Neuron (in vitro differentiated cells): ENCODE data around the gene HPSE2.
"Not testable (repeated sequence)": the region's sequence is repeated elsewhere in the genome, so short reads cannot be mapped to it uniquely, and the experiment has no call there.

ENCODE experiments used
- H2AFZ ChIP-seq: one replicate; pipeline ENCODE4 v1.6.1; 2013; ENCODE audit warnings: low read depth, mild to moderate bottlenecking, inconsistent platforms, low read length, moderate library complexity
- H3K27me3 ChIP-seq: one replicate; pipeline ENCODE4 v1.6.1; 2013; ENCODE audit warnings: low read length; ENCODE audit not compliant: insufficient read depth
- H3K36me3 ChIP-seq: one replicate; pipeline ENCODE4 v1.6.1; 2013; ENCODE audit warnings: low read length; ENCODE audit not compliant: insufficient read depth
- H3K4me1 ChIP-seq: one replicate; pipeline ENCODE4 v1.6.1; 2013; ENCODE audit warnings: low read length; ENCODE audit not compliant: insufficient read depth
- H3K4me3 ChIP-seq: 2 replicates; pipeline ENCODE4 v1.5.1; 2013; ENCODE audit warnings: mild to moderate bottlenecking, low read length, moderate library complexity
- H3K9me3 ChIP-seq: one replicate; pipeline ENCODE4 v1.6.1; 2013; ENCODE audit warnings: low read length

HPSE2 gene

GRCh38 chr10:98556061-98556460 lies 679.6 kb downstream of the HPSE2 start:
- Histone ChIP-seq H3K4me3 (no peak overlapping the region), H3K27me3 (peaks cover 2% of the 10 kb centered on the region), H2AFZ (no peak overlapping the region), H3K4me1 (no peaks in the 10 kb centered on the region), H3K9me3 (no peaks in the 10 kb centered on the region), H3K36me3 (no peaks in the 10 kb centered on the region)

GRCh38 chr10:98555021-98555619 lies 680.5 kb downstream of the HPSE2 start:
- no peaks in the 10 kb centered on the region for H3K9me3 ChIP-seq
- H3K4me1 ChIP-seq = no peaks in the 10 kb centered on the region
- H3K4me3 ChIP-seq = no peak overlapping the region
- peaks cover 2% of the 10 kb centered on the region for H3K27me3 ChIP-seq
- no peaks in the 10 kb centered on the region for H3K36me3 ChIP-seq
- H2AFZ ChIP-seq = no peak overlapping the region

- H3K9me3 ChIP-seq, H3K4me1 ChIP-seq, H3K27me3 ChIP-seq, H2AFZ ChIP-seq, H3K4me3 ChIP-seq, H3K36me3 ChIP-seq: not testable (repeated sequence)
Measured at GRCh38 chr10:98541561-98541960, 694.1 kb downstream of the HPSE2 start.

GRCh38 chr10:98539578-98539977 lies 696.1 kb downstream of the HPSE2 start:
- H3K36me3 ChIP-seq = no peaks in the 10 kb centered on the region
- no peak overlapping the region for H3K4me3 ChIP-seq
- H3K9me3 ChIP-seq = no peaks in the 10 kb centered on the region
- no peaks in the 10 kb centered on the region for H3K27me3 ChIP-seq
- H2AFZ ChIP-seq = no peak overlapping the region
- H3K4me1 ChIP-seq = no peaks in the 10 kb centered on the region

GRCh38 chr10:98538472-98538871 lies 697.2 kb downstream of the HPSE2 start:
- Histone ChIP-seq H3K9me3 (no peaks in the 10 kb centered on the region), H2AFZ (no peak overlapping the region), H3K36me3 (no peaks in the 10 kb centered on the region), H3K4me3 (no peak overlapping the region), H3K4me1 (no peaks in the 10 kb centered on the region), H3K27me3 (no peaks in the 10 kb centered on the region)

- Histone ChIP-seq H3K27me3 (no peaks in the 10 kb centered on the region), H3K9me3 (no peaks in the 10 kb centered on the region), H3K4me1 (no peaks in the 10 kb centered on the region), H2AFZ (no peak overlapping the region), H3K4me3 (no peak overlapping the region), H3K36me3 (no peaks in the 10 kb centered on the region)
Measured at GRCh38 chr10:98536551-98536950, 699.1 kb downstream of the HPSE2 start.

GRCh38 chr10:98533746-98534445 lies 701.8 kb downstream of the HPSE2 start:
- H2AFZ ChIP-seq = no peak overlapping the region
- no peaks in the 10 kb centered on the region for H3K4me1 ChIP-seq

GRCh38 chr10:98533241-98533640 lies 702.4 kb downstream of the HPSE2 start:
- no peak overlapping the region for H3K4me3 ChIP-seq
- H3K9me3 ChIP-seq = no peaks in the 10 kb centered on the region
- H2AFZ ChIP-seq = no peak overlapping the region
- H3K27me3 ChIP-seq = peaks cover 3% of the 10 kb centered on the region
- H3K36me3 ChIP-seq = no peaks in the 10 kb centered on the region
- no peaks in the 10 kb centered on the region for H3K4me1 ChIP-seq

More at GRCh38 chr10:98533746-98534445, 701.8 kb downstream of the HPSE2 start:
- no peak overlapping the region for H3K4me3 ChIP-seq
- H3K27me3 ChIP-seq = peaks cover 3% of the 10 kb centered on the region
- H3K36me3 ChIP-seq = no peaks in the 10 kb centered on the region
- H3K9me3 ChIP-seq = no peaks in the 10 kb centered on the region

GRCh38 chr10:98528805-98529183 lies 706.9 kb downstream of the HPSE2 start:
- no peaks in the 10 kb centered on the region for H3K4me1 ChIP-seq
- H3K36me3 ChIP-seq = no peaks in the 10 kb centered on the region
- no peaks in the 10 kb centered on the region for H3K9me3 ChIP-seq
- peaks cover 3% of the 10 kb centered on the region for H3K27me3 ChIP-seq
- no peak overlapping the region for H2AFZ ChIP-seq
- H3K4me3 ChIP-seq = no peak overlapping the region

- Histone ChIP-seq H3K27me3 (peaks cover 3% of the 10 kb centered on the region), H3K4me1 (no peaks in the 10 kb centered on the region), H3K4me3 (no peak overlapping the region), H3K9me3 (no peaks in the 10 kb centered on the region), H2AFZ (no peak overlapping the region), H3K36me3 (no peaks in the 10 kb centered on the region)
Measured at GRCh38 chr10:98528166-98528804, 707.4 kb downstream of the HPSE2 start.

GRCh38 chr10:98525969-98526368 lies 709.7 kb downstream of the HPSE2 start:
- no peaks in the 10 kb centered on the region for H3K9me3 ChIP-seq
- no peaks in the 10 kb centered on the region for H3K4me1 ChIP-seq
- no peak overlapping the region for H3K4me3 ChIP-seq
- no peak overlapping the region for H2AFZ ChIP-seq
- H3K36me3 ChIP-seq = no peaks in the 10 kb centered on the region
- no peaks in the 10 kb centered on the region for H3K27me3 ChIP-seq

GRCh38 chr10:98524124-98524523 lies 711.5 kb downstream of the HPSE2 start:
- Histone ChIP-seq H3K27me3 (no peaks in the 10 kb centered on the region), H3K36me3 (no peaks in the 10 kb centered on the region), H3K9me3 (no peaks in the 10 kb centered on the region), H2AFZ (no peak overlapping the region), H3K4me1 (peaks cover 12% of the 10 kb centered on the region), H3K4me3 (no peak overlapping the region)

- Histone ChIP-seq H3K4me3 (no peak overlapping the region), H2AFZ (peak overlapping the region; percentile 24), H3K27me3 (no peaks in the 10 kb centered on the region), H3K4me1 (peaks cover 12% of the 10 kb centered on the region), H3K36me3 (no peaks in the 10 kb centered on the region), H3K9me3 (no peaks in the 10 kb centered on the region)
Measured at GRCh38 chr10:98519841-98520240, 715.8 kb downstream of the HPSE2 start.
